Neutrophil (primary cell): ENCODE measurements around the gene CGN.

Source experiments
- H3K27ac ChIP-seq: fragments of 200-600 bp; sonication (generic); 2 replicates; pipeline ENCODE4 v1.5.1; 2016; ENCODE audit warnings: mild to moderate bottlenecking, moderate library complexity
- H3K27me3 ChIP-seq: fragments of 200-600 bp; sonication (generic); 2 replicates; pipeline ENCODE4 v1.6.0; 2016; ENCODE audit warnings: mild to moderate bottlenecking
- H3K36me3 ChIP-seq: fragments of 200-600 bp; sonication (generic); 2 replicates; pipeline ENCODE4 v1.5.1; 2017
- H3K4me1 ChIP-seq, 2 experiments: fragments of 200-600 bp in 1 of 2; sonication (generic) in 1 of 2; 1 replicate in 1 of 2; 2 replicates in 1 of 2; pipeline versions ENCODE4 v1.5.1 to v1.6.1; 2013 to 2016; ENCODE audit warnings: low read depth in 1 of 2, low read length in 1 of 2, mild to moderate bottlenecking in 1 of 2, moderate library complexity in 1 of 2; ENCODE audit not compliant: control insufficient read depth in 1 of 2, insufficient read depth in 1 of 2
- H3K4me3 ChIP-seq, 2 experiments: fragments of 200-600 bp in 1 of 2; sonication (generic) in 1 of 2; 1 replicate in 1 of 2; 2 replicates in 1 of 2; pipeline ENCODE4 v1.5.1; 2013 to 2016; ENCODE audit warnings: low read depth in 1 of 2, low read length in 1 of 2, mild to moderate bottlenecking in 1 of 2, moderate library complexity in 1 of 2
- H3K9me3 ChIP-seq: fragments of 200-600 bp; sonication (generic); 2 replicates; pipeline ENCODE4 v1.5.1; 2016
- CTCF ChIP-seq: fragments of 200-600 bp; sonication (generic); IDR thresholded peaks from 2 replicates; pipeline ENCODE4 v1.5.1; 2016; ENCODE audit warnings: antibody characterized with exemption

CGN gene

GRCh38 chr1:151542710-151543129 lies 31.5 kb downstream of the CGN start:
- Histone ChIP-seq H3K4me3 (no peak overlapping the region), H3K27me3 (peaks cover 51% of the 10 kb centered on the region), H3K4me1 (peaks cover 22 to 25% of the 10 kb centered on the region in 2 experiments), H3K9me3 (no peaks in the 10 kb centered on the region), H3K36me3 (no peaks in the 10 kb centered on the region), H3K27ac (no peak overlapping the region)
- no peak for TF ChIP-seq CTCF

- no peak for TF ChIP-seq CTCF
- no peaks in the 10 kb centered on the region for H3K36me3 ChIP-seq
- H3K27ac ChIP-seq = no peak overlapping the region
- H3K27me3 ChIP-seq = peaks cover 42% of the 10 kb centered on the region
- peaks cover 11 to 13% of the 10 kb centered on the region in 2 experiments for H3K4me1 ChIP-seq
- H3K9me3 ChIP-seq = no peaks in the 10 kb centered on the region
- no peak overlapping the region for H3K4me3 ChIP-seq
These were observed 34.4 kb downstream of the CGN start for GRCh38 chr1:151545542-151545941.

GRCh38 chr1:151546011-151546925 lies 35.1 kb downstream of the CGN start:
- no peak for TF ChIP-seq CTCF
- Histone ChIP-seq H3K4me3 (no peak overlapping the region), H3K9me3 (no peaks in the 10 kb centered on the region), H3K36me3 (no peaks in the 10 kb centered on the region), H3K27ac (no peak overlapping the region), H3K4me1 (peaks cover 4 to 6% of the 10 kb centered on the region in 2 experiments), H3K27me3 (peaks cover 35% of the 10 kb centered on the region)

GRCh38 chr1:151547119-151547899 lies 36.1 kb downstream of the CGN start:
- H3K4me3 ChIP-seq = no peak overlapping the region
- no peaks in the 10 kb centered on the region for H3K9me3 ChIP-seq
- H3K36me3 ChIP-seq = no peaks in the 10 kb centered on the region
- H3K27me3 ChIP-seq = peaks cover 25% of the 10 kb centered on the region
- no peaks in the 10 kb centered on the region for H3K4me1 ChIP-seq
- TF ChIP-seq CTCF = no peak
- H3K27ac ChIP-seq = no peak overlapping the region

- no peak for TF ChIP-seq CTCF
- H3K9me3 ChIP-seq = no peaks in the 10 kb centered on the region
- no peak overlapping the region for H3K4me3 ChIP-seq
- H3K4me1 ChIP-seq = no peaks in the 10 kb centered on the region
- H3K27me3 ChIP-seq = peaks cover 19% of the 10 kb centered on the region
- no peak overlapping the region for H3K27ac ChIP-seq
- H3K36me3 ChIP-seq = no peaks in the 10 kb centered on the region
These were observed 36.7 kb downstream of the CGN start for GRCh38 chr1:151547900-151548230.
